BE2C (cell line): ENCODE measurements around the gene VSIR.
A peak's percentile ranks its signal among the peaks of the same experiment; 100 is the strongest.

Source experiments
- DNase-seq: peaks from one replicate; pipeline ENCODE4 v3.0.0-alpha.2; 2020
- H3K27me3 ChIP-seq: fragments of 250-450 bp; sonication (Bioruptor Pico); 2 replicates; pipeline ENCODE4 v1.5.1; 2020; ENCODE audit warnings: mild to moderate bottlenecking
- H3K36me3 ChIP-seq: fragments of 250-450 bp; sonication (Bioruptor Pico); 2 replicates; pipeline ENCODE4 v1.5.1; 2020; ENCODE audit warnings: mild to moderate bottlenecking
- H3K4me1 ChIP-seq: fragments of 250-450 bp; sonication (Bioruptor Pico); 2 replicates; pipeline ENCODE4 v1.5.1; 2020
- H3K4me3 ChIP-seq: 2 replicates; pipeline ENCODE4 v1.5.1; 2011; ENCODE audit warnings: low read depth, low read length
- H3K9me3 ChIP-seq: fragments of 250-450 bp; sonication (Bioruptor Pico); 2 replicates; pipeline ENCODE4 v1.5.1; 2020
- TF ChIP-seq, protein P1 (sequence below): IDR thresholded peaks from 2 replicates; pipeline ENCODE4 v1.5.1; 2012; ENCODE audit warnings: mild to moderate bottlenecking, low read depth, low read length

Gene VSIR

DNA sequence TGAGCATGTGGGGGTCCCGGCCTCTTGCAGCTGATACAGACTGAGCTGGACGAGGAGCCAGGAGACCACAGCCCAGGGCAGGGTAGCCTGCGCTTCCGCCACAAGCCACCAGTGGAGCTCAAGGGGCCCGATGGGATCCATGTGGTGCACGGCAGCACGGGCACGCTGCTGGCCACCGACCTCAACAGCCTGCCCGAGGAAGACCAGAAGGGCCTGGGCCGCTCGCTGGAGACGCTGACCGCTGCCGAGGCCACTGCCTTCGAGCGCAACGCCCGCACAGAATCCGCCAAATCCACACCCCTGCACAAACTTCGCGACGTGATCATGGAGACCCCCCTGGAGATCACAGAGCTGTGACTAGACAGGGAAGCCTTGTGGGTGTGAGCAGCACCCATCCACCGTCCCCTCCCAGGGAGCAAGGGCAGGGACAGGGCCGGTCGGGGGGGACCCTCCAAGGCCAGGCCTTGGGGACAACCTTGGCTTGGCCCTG, 41.6 kb upstream of the VSIR start:
- TF ChIP-seq, protein P1, sequence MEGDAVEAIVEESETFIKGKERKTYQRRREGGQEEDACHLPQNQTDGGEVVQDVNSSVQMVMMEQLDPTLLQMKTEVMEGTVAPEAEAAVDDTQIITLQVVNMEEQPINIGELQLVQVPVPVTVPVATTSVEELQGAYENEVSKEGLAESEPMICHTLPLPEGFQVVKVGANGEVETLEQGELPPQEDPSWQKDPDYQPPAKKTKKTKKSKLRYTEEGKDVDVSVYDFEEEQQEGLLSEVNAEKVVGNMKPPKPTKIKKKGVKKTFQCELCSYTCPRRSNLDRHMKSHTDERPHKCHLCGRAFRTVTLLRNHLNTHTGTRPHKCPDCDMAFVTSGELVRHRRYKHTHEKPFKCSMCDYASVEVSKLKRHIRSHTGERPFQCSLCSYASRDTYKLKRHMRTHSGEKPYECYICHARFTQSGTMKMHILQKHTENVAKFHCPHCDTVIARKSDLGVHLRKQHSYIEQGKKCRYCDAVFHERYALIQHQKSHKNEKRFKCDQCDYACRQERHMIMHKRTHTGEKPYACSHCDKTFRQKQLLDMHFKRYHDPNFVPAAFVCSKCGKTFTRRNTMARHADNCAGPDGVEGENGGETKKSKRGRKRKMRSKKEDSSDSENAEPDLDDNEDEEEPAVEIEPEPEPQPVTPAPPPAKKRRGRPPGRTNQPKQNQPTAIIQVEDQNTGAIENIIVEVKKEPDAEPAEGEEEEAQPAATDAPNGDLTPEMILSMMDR, result 0 out of 2 replicates have a peak, but pooled peaks have one; percentile 3
- no peaks in the 10 kb centered on the region for H3K9me3 ChIP-seq
- H3K27me3 ChIP-seq, result no peaks in the 10 kb centered on the region
- peak; percentile 33 for DNase-seq
- no peak overlapping the region for H3K4me3 ChIP-seq
- peaks cover 54% of the 10 kb centered on the region for H3K36me3 ChIP-seq
- H3K4me1 ChIP-seq, result peaks cover 14% of the 10 kb centered on the region

DNA sequence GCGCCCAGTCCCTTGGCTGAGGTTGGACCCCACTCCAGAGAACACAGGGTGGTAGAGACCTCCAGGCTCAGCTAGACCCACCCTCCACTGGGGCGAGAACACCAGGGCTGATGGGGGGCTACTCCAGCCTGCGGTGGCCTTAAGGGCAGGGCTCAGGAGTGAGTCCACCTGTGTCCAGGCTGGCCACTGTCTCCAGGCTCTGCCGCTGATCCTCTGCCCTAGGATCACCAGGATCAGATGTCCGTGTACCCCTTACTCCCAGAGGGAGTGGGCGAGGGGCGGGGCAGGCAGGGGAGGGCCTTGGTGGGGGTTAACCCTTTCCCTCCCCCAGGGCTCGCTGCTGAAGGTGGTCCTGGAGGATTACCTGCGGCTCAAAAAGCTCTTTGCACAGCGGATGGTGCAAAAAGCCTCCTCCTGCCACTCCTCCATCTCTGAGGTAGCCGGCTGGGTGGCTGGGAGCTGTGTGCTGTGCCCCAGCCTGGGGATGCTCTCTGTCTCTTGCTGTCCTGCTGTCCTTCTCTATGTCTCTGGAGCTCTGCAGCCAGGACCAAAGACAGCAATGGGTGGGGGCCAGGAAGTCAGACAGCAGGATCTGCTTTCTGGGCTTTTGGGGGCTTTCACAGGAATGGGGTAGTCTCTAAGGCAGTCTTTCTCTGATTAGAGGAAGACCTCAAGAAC, 39.7 kb upstream of the VSIR start:
- TF ChIP-seq, protein P1, result no peak
- H3K36me3 ChIP-seq, result peaks cover 35% of the 10 kb centered on the region
- peaks cover 14% of the 10 kb centered on the region for H3K4me1 ChIP-seq
- H3K27me3 ChIP-seq, result no peaks in the 10 kb centered on the region
- H3K4me3 ChIP-seq, result no peak overlapping the region
- no peak for DNase-seq
- no peaks in the 10 kb centered on the region for H3K9me3 ChIP-seq

DNA sequence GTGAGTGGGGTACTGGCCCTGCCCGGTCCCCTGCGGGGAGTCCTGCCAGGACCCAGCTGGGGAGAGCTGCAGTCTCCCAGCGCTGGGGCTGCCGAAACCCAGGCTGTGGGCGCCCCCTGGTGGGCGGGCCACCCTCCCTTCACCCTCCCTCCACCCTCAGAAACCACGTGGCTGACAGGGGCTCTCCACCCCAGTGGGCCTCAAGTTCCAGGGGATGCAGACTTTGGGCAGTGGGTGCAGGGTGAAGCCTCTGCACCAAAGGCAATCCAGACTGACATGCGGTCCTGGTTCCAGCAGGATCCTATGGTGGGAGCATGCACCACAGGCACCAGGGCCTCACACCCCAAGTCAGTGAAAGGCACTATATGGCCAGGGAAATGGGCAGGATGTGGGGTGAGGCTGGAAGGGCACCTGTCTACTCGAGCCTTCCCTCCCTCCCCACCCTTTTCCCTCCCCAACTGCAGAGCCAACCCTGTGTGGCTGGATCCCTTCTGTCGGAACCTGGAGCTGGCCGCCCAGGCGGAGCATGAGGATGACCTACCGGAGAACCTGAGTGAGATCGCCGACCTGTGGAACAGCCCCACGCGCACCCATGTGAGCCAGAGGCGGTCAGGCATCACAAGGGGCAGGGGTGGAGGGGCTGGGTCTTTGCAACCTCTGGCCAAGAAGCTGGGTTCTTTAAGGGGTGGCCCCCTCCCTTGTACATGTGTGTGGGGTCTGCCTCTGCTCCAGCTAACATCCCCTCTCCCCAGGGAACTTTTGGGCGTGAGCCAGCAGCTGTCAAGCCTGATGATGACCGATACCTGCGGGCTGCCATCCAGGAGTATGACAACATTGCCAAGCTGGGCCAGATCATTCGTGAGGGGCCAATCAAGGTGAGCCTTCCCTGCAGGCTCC, 38.9 kb upstream of the VSIR start:
- Histone ChIP-seq H3K9me3 (no peaks in the 10 kb centered on the region), H3K27me3 (no peaks in the 10 kb centered on the region), H3K4me3 (no peak overlapping the region), H3K36me3 (peaks cover 27% of the 10 kb centered on the region), H3K4me1 (peaks cover 14% of the 10 kb centered on the region)
- DNase-seq, result peak; percentile 80
- TF ChIP-seq, protein P1, result peak; percentile 84

DNA sequence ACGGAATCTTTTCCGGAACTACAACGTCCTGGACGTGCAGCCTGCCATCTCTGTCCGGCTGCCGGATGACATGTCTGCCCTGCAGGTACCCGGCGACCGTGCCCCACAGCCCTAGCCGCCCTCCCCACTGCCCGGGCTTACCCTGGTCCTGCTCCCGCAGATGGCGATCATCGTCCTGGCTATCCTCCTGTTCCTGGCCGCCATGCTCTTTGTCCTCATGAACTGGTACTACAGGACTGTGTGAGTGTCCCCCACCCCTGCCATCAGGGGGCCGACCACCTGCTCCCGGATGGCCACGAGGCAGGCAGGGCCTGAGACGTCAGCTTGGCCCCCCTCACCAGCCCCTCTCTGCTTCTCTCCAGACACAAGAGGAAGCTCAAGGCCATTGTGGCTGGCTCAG, 38.0 kb upstream of the VSIR start:
- Histone ChIP-seq H3K9me3 (no peaks in the 10 kb centered on the region), H3K4me3 (no peak overlapping the region), H3K36me3 (peaks cover 18% of the 10 kb centered on the region), H3K4me1 (peaks cover 14% of the 10 kb centered on the region), H3K27me3 (no peaks in the 10 kb centered on the region)
- DNase-seq, result no peak
- TF ChIP-seq, protein P1, result no peak

DNA sequence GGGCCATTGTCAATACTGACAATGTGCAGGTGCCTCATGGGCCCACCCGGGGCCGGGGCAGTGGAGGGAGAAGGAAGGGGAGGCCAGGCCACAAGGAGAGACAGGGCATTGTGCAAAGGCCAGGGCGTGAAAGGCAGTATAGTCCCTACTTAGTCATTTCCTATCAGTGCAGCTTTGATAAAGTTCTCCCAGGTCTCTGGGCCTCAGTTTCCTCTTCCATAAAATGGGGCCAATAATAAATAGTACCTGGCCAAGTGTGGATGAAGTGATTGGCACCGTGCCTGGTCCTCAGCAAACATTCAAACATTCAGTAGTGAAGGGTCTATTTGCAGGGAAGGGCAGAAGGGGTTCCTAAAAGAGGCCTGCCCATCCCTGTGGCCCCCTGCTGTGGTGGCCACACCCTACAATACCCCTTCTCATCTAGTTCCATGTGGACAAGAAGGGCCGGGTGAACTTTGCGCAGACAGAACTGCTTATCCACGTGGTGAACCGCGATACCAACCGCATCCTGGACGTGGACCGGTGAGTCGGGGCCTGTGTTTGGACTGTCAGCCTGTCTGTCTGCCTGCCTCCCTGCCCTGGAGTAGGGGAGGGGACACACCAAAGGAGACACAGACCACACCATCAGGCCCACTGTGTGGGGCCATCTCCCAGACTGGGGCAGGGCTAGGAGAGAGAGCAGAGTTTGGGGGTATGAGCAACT, 36.9 kb upstream of the VSIR start:
- Histone ChIP-seq H3K27me3 (no peaks in the 10 kb centered on the region), H3K9me3 (no peaks in the 10 kb centered on the region), H3K4me1 (peaks cover 14% of the 10 kb centered on the region), H3K4me3 (no peak overlapping the region), H3K36me3 (peaks cover 8% of the 10 kb centered on the region)
- DNase-seq, result no peak
- TF ChIP-seq, protein P1, result no peak
